ENCODE results near the gene MRPS18A.

MRPS18A gene

DNA sequence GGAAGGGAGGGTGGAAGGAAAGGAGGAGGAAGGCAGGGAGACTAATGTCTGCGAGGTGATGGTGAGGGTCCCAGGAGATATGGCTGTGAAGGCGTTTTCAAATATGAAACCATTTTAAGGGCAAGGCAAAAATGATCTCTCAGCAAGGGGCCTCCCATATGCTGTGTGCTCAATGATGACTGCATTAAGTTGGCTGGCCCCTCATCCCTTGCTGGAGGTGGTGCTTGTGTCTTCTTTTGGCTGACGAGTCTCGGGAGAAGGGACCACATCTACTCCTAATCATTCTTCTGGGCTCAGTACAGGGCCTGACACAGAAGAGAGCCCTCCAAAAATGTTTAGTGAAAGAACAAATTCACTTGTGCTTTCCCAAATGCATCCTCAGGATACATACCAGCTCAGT is 23.0 kb upstream of the MRPS18A start:
- TF ChIP-seq MAX (IDR thresholded peaks at IDR 0.05; ENCODE audit: low read depth, low read length), result no peak
- TF ChIP-seq, protein P1, sequence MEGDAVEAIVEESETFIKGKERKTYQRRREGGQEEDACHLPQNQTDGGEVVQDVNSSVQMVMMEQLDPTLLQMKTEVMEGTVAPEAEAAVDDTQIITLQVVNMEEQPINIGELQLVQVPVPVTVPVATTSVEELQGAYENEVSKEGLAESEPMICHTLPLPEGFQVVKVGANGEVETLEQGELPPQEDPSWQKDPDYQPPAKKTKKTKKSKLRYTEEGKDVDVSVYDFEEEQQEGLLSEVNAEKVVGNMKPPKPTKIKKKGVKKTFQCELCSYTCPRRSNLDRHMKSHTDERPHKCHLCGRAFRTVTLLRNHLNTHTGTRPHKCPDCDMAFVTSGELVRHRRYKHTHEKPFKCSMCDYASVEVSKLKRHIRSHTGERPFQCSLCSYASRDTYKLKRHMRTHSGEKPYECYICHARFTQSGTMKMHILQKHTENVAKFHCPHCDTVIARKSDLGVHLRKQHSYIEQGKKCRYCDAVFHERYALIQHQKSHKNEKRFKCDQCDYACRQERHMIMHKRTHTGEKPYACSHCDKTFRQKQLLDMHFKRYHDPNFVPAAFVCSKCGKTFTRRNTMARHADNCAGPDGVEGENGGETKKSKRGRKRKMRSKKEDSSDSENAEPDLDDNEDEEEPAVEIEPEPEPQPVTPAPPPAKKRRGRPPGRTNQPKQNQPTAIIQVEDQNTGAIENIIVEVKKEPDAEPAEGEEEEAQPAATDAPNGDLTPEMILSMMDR (IDR thresholded peaks at IDR 0.05; ENCODE audit: low read depth, low read length), result no peak
- no peak for TF ChIP-seq MYC (IDR thresholded peaks at IDR 0.05; ENCODE audit: low read depth, low read length)
- no peak for TF ChIP-seq POLR2A (IDR thresholded peaks at IDR 0.05; ENCODE audit: extremely low read depth, insufficient read length)
- no peak overlapping the region for H3K4me3 ChIP-seq (ENCODE audit: low read depth, low read length)
- DNase-seq (ENCODE audit: low read depth), result no peak

DNA sequence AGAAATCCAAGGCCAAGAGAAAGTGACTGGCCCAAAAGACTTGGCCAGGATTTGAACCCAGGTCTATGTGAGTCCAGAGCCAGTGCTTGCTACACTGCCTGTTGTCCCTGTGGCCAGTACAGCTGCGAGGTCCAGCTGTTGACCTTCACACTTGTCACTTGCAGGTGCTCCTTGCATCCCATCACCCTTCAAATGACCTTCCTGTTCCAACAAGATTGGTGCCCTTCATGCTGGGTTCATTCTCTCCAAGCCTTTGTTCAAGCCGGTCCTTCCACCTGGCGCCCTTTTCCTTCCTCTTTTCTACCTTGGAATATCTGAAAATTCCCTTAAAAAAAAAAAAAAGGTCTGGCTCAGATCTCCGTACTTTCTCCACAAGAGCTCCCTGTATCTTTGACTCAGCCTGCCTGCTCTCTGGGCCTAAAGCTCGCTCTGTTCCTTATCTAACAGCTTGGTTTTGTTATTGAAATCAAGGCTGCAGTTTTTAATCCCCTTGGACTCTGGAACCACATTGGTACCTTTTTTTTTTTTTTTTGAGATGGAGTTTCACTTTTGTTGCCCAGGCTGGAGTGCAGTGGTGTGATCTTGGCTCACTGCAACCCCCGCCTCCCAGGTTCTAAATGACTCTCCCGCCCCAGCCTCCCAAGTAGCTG is 22.2 kb upstream of the MRPS18A start:
- TF ChIP-seq POLR2A (IDR thresholded peaks at IDR 0.05; ENCODE audit: extremely low read depth, insufficient read length), result no peak
- TF ChIP-seq MAX (IDR thresholded peaks at IDR 0.05; ENCODE audit: low read depth, low read length), result no peak
- no peak for TF ChIP-seq MYC (IDR thresholded peaks at IDR 0.05; ENCODE audit: low read depth, low read length)
- TF ChIP-seq, protein P1 (IDR thresholded peaks at IDR 0.05; ENCODE audit: low read depth, low read length), result no peak
- no peak for DNase-seq (ENCODE audit: low read depth)
- H3K4me3 ChIP-seq (ENCODE audit: low read depth, low read length), result no peak overlapping the region

- DNase-seq (ENCODE audit: low read depth), result peak; percentile 80
- H3K4me3 ChIP-seq (ENCODE audit: low read depth, low read length), result no peak overlapping the region
- no peak for TF ChIP-seq MYC (IDR thresholded peaks at IDR 0.05; ENCODE audit: low read depth, low read length)
- TF ChIP-seq, protein P1 (IDR thresholded peaks at IDR 0.05; ENCODE audit: low read depth, low read length), result no peak
- TF ChIP-seq POLR2A (IDR thresholded peaks at IDR 0.05; ENCODE audit: extremely low read depth, insufficient read length), result no peak
- no peak for TF ChIP-seq MAX (IDR thresholded peaks at IDR 0.05; ENCODE audit: low read depth, low read length)
These were observed 21.5 kb upstream of the MRPS18A start for GRCh38 chr6:43708860-43709653.

GRCh38 chr6:43707767-43708166 is 20.2 kb upstream of the MRPS18A start:
- TF ChIP-seq, protein P1 (IDR thresholded peaks at IDR 0.05; ENCODE audit: low read depth, low read length), result no peak
- TF ChIP-seq POLR2A (IDR thresholded peaks at IDR 0.05; ENCODE audit: extremely low read depth, insufficient read length) (no peak), MAX (IDR thresholded peaks at IDR 0.05; ENCODE audit: low read depth, low read length) (no peak), MYC (IDR thresholded peaks at IDR 0.05; ENCODE audit: low read depth, low read length) (no peak)
- DNase-seq (ENCODE audit: low read depth), result no peak
- no peak overlapping the region for H3K4me3 ChIP-seq (ENCODE audit: low read depth, low read length)

- H3K4me3 ChIP-seq (ENCODE audit: low read depth, low read length), result no peak overlapping the region
- TF ChIP-seq, protein P1 (IDR thresholded peaks at IDR 0.05; ENCODE audit: low read depth, low read length), result no peak
- TF ChIP-seq MAX (IDR thresholded peaks at IDR 0.05; ENCODE audit: low read depth, low read length) (no peak), MYC (IDR thresholded peaks at IDR 0.05; ENCODE audit: low read depth, low read length) (no peak), POLR2A (IDR thresholded peaks at IDR 0.05; ENCODE audit: extremely low read depth, insufficient read length) (no peak)
- no peak for DNase-seq (ENCODE audit: low read depth)
These were observed 19.7 kb upstream of the MRPS18A start for GRCh38 chr6:43707269-43707668.
